HCT116 (cell line): ENCODE results near the gene SULT1B1.

Source experiments
- CTCF ChIP-seq, 3 experiments: fragments of 200-600 bp in 1 of 3; sonication (generic) in 1 of 3; IDR thresholded peaks in 2 of 3; conservative IDR thresholded peaks in 1 of 3; 2 replicates each; pipeline ENCODE4 v1.5.1; 2012 to 2017; ENCODE audit warnings: low read depth in 2 of 3, low read length in 2 of 3, antibody characterized with exemption in 1 of 3, borderline replicate concordance in 1 of 3, control low read depth in 1 of 3, mild to moderate bottlenecking in 1 of 3, mixed read lengths in 1 of 3, mixed run types in 1 of 3, moderate library complexity in 1 of 3; ENCODE audit not compliant: insufficient read depth in 1 of 3
- ELF1 ChIP-seq: IDR thresholded peaks from 2 replicates; pipeline ENCODE4 v1.6.1; 2012; ENCODE audit warnings: low read depth, borderline replicate concordance
- POLR2A ChIP-seq: IDR thresholded peaks from 2 replicates; pipeline ENCODE4 v1.7.0; 2011; ENCODE audit warnings: borderline replicate concordance; ENCODE audit not compliant: insufficient read depth, insufficient read length; ENCODE audit errors: extremely low read depth
- SP1 ChIP-seq: IDR thresholded peaks from 2 replicates; pipeline ENCODE4 v1.6.1; 2012; ENCODE audit warnings: low read depth

GRCh38 chr4:69800599-69800998 is 40.2 kb upstream of the SULT1B1 start:
- no peak for TF ChIP-seq CTCF (IDR thresholded peaks at IDR 0.05 in 2 of 3, conservative IDR thresholded peaks at IDR 0.05 in 1 of 3; ENCODE audit: borderline replicate concordance in 1 of 3, insufficient read depth in 1 of 3, low read depth in 2 of 3, low read length in 2 of 3)
- no peak for TF ChIP-seq POLR2A
- TF ChIP-seq ELF1: no peak
- TF ChIP-seq SP1: no peak
